ENCODE results near the gene SCAF4. TPM values are rescaled to one million over a fixed set of nuclear protein-coding genes. Genes with fewer than 3 reads are reported as not detected.

Gene SCAF4
- total and polyA plus RNA-seq, 9 of the 15 experiments (the other 6 are each of a cell fraction or from before 2014, with no cell fraction given), result 2.3 to 55.7 (median 17.2) TPM

GRCh38 chr21:31713973-31714740 is 17.8 kb downstream of the SCAF4 start (continued):
- TF ChIP-seq NFIC (IDR thresholded peaks at IDR 0.05) (peak; percentile 47; the same call in 1 of the 2 replicates), ESRRB (CRISPR knock-in tag; IDR thresholded peaks at IDR 0.05; ENCODE audit: borderline replicate concordance) (no peak), HINFP (tag; conservative IDR thresholded peaks at IDR 0.05; ENCODE audit: low read depth) (no peak), PATZ1 (CRISPR knock-in tag; IDR thresholded peaks at IDR 0.05; ENCODE audit: borderline replicate concordance) (no peak), TRIM28 (IDR thresholded peaks at IDR 0.05) (peak; percentile 54; the same call in 1 of the 2 replicates), MYBL2 (IDR thresholded peaks at IDR 0.05; ENCODE audit: low read depth) (no peak), MYBL2 (CRISPR knock-in tag; IDR thresholded peaks at IDR 0.05; ENCODE audit: borderline replicate concordance) (no peak), CCAR2 (IDR thresholded peaks at IDR 0.05; ENCODE audit: low read depth, low read length) (no peak), CREM (IDR thresholded peaks at IDR 0.05; ENCODE audit: low read depth) (no peak), TFAP4 (CRISPR knock-in tag; IDR thresholded peaks at IDR 0.05; ENCODE audit: borderline replicate concordance) (no peak), ZBTB17 (CRISPR knock-in tag; IDR thresholded peaks at IDR 0.05) (no peak), BCL6 (CRISPR knock-in tag; IDR thresholded peaks at IDR 0.05) (no peak), ZNF217 (CRISPR knock-in tag; IDR thresholded peaks at IDR 0.05) (no peak), ZNF3 (CRISPR knock-in tag; IDR thresholded peaks at IDR 0.05) (peak; percentile 38; the same call in 1 of the 2 replicates), ZC3H4 (CRISPR knock-in tag; IDR thresholded peaks at IDR 0.05; ENCODE audit: borderline replicate concordance) (no peak), ZNF609 (CRISPR knock-in tag; IDR thresholded peaks at IDR 0.05; ENCODE audit: borderline replicate concordance) (no peak), ZNF778 (CRISPR knock-in tag; IDR thresholded peaks at IDR 0.05) (no peak), GATAD2B (IDR thresholded peaks at IDR 0.05; ENCODE audit: borderline replicate concordance) (no peak), ZNF24 (IDR thresholded peaks at IDR 0.05) (no peak), EP300 (IDR thresholded peaks at IDR 0.05; ENCODE audit: low read length) (peak; percentile 67; the same call in 1 of the 2 replicates)

Measured in K562 (cell line).